SK-N-SH treated with all-trans-retinoic acid at 6 μM for 48 hours (cell line): ENCODE measurements around the gene SLC27A4.

Experiments
- ARNTL ChIP-seq: fragments of 450-650 bp; formaldehyde crosslinking; IDR thresholded peaks from 2 replicates; pipeline ENCODE4 v1.5.0; 2020; ENCODE audit warnings: low read depth, mild to moderate bottlenecking, moderate library complexity, borderline replicate concordance
- GLIS3 ChIP-seq: fragments of 250-450 bp; sonication (Bioruptor Pico); IDR thresholded peaks from 2 replicates; pipeline ENCODE4 v1.5.0; 2020; ENCODE audit warnings: mild to moderate bottlenecking, moderate library complexity
- OSR1 ChIP-seq: fragments of 250-450 bp; sonication (Bioruptor Pico); IDR thresholded peaks from 2 replicates; pipeline ENCODE4 v1.8.0; 2022; ENCODE audit warnings: moderate library complexity, mild to moderate bottlenecking, inconsistent platforms
- PPARA ChIP-seq: fragments of 250-450 bp; sonication (Bioruptor Pico); IDR thresholded peaks from 2 replicates; pipeline ENCODE4 v1.5.0; 2020; ENCODE audit warnings: mild to moderate bottlenecking, borderline replicate concordance
- RARB ChIP-seq: fragments of 250-450 bp; sonication (Bioruptor Pico); IDR thresholded peaks from 2 replicates; pipeline ENCODE4 v1.8.0; 2021; ENCODE audit warnings: mild to moderate bottlenecking, moderate library complexity
- TCF4 ChIP-seq: fragments of 250-450 bp; sonication (Bioruptor Pico); IDR thresholded peaks from 2 replicates; pipeline ENCODE4 v1.8.0; 2021; ENCODE audit warnings: mild to moderate bottlenecking, moderate library complexity, borderline replicate concordance
- ZFP30 ChIP-seq: fragments of 450-650 bp; formaldehyde crosslinking; IDR thresholded peaks from 2 replicates; pipeline ENCODE4 v1.5.0; 2022; ENCODE audit warnings: mild to moderate bottlenecking, moderate library complexity
- ZNF565 ChIP-seq: fragments of 450-650 bp; formaldehyde crosslinking; conservative IDR thresholded peaks from 2 replicates; pipeline ENCODE4 v1.5.0; 2020; ENCODE audit warnings: low read depth, mild to moderate bottlenecking, moderate library complexity
- TF ChIP-seq, protein P1 (sequence below): fragments of 250-450 bp; sonication (Bioruptor Pico); IDR thresholded peaks from 2 replicates; pipeline ENCODE4 v1.8.0; 2021; ENCODE audit warnings: low read depth, mild to moderate bottlenecking, moderate library complexity, borderline replicate concordance
- TF ChIP-seq, protein P2 (sequence below): fragments of 250-450 bp; sonication (Bioruptor Pico); IDR thresholded peaks from 2 replicates; pipeline ENCODE4 v1.8.0; 2020; ENCODE audit warnings: mild to moderate bottlenecking, moderate library complexity, borderline replicate concordance
- TF ChIP-seq, protein P3 (sequence below): fragments of 250-450 bp; sonication (Bioruptor Pico); IDR thresholded peaks from 2 replicates; pipeline ENCODE4 v1.5.1; 2021; ENCODE audit warnings: mild to moderate bottlenecking, moderate library complexity
- TF ChIP-seq, protein P4 (sequence below): fragments of 250-450 bp; sonication (Bioruptor Pico); IDR thresholded peaks from 2 replicates; pipeline ENCODE4 v1.5.1; 2020; ENCODE audit warnings: low read depth, mild to moderate bottlenecking, moderate library complexity

DNA sequence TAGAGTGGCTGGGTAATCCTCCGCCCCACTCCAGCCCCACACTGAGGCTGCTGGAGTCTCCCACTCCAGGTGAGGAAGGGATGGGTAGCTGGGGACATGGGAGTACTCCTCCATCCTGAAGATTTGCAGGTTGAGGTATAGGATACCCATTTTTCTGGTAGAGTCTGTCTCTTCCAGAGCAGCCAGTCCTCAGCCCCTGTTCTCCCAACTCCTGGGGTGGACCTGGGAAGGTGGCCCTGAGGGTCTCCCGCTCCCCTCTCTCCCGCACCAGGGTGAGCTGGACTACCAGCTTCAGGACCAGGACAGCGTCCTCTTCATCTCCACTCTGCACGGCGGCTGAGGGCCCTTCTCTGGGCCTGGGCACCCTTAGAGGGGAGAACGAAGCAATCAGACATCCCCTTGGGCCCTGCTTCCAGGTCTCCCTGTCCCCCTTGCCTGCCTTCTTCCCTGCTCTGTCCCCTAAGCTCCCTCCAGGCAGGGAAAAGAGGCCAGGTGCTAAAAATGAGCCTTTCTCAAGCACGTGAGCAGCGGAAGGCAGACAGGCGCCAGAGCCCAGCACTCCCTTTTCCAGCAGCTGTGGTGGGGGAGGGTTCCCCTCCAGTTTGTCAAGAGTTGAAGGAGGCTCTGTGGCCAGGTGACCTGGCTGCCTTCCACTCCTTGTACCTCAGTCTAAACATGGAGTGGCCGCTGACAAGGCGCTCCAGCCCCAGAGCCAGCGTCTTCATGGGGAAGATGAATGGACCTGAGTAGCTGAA lies 49.2 kb downstream of the SLC27A4 start:
- TF ChIP-seq RARB (CRISPR knock-in tag) = no peak
- TF ChIP-seq, protein P1, sequence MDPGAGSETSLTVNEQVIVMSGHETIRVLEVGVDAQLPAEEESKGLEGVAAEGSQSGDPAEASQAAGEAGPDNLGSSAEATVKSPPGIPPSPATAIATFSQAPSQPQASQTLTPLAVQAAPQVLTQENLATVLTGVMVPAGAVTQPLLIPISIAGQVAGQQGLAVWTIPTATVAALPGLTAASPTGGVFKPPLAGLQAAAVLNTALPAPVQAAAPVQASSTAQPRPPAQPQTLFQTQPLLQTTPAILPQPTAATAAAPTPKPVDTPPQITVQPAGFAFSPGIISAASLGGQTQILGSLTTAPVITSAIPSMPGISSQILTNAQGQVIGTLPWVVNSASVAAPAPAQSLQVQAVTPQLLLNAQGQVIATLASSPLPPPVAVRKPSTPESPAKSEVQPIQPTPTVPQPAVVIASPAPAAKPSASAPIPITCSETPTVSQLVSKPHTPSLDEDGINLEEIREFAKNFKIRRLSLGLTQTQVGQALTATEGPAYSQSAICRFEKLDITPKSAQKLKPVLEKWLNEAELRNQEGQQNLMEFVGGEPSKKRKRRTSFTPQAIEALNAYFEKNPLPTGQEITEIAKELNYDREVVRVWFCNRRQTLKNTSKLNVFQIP (CRISPR knock-in tag) = no peak
- TF ChIP-seq ZFP30 = no peak
- TF ChIP-seq ZNF565 (CRISPR knock-in tag) = no peak
- TF ChIP-seq, protein P2, sequence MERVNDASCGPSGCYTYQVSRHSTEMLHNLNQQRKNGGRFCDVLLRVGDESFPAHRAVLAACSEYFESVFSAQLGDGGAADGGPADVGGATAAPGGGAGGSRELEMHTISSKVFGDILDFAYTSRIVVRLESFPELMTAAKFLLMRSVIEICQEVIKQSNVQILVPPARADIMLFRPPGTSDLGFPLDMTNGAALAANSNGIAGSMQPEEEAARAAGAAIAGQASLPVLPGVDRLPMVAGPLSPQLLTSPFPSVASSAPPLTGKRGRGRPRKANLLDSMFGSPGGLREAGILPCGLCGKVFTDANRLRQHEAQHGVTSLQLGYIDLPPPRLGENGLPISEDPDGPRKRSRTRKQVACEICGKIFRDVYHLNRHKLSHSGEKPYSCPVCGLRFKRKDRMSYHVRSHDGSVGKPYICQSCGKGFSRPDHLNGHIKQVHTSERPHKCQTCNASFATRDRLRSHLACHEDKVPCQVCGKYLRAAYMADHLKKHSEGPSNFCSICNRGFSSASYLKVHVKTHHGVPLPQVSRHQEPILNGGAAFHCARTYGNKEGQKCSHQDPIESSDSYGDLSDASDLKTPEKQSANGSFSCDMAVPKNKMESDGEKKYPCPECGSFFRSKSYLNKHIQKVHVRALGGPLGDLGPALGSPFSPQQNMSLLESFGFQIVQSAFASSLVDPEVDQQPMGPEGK = no peak
- no peak for TF ChIP-seq ARNTL (CRISPR knock-in tag)
- no peak for TF ChIP-seq PPARA (CRISPR knock-in tag)
- TF ChIP-seq, protein P3, sequence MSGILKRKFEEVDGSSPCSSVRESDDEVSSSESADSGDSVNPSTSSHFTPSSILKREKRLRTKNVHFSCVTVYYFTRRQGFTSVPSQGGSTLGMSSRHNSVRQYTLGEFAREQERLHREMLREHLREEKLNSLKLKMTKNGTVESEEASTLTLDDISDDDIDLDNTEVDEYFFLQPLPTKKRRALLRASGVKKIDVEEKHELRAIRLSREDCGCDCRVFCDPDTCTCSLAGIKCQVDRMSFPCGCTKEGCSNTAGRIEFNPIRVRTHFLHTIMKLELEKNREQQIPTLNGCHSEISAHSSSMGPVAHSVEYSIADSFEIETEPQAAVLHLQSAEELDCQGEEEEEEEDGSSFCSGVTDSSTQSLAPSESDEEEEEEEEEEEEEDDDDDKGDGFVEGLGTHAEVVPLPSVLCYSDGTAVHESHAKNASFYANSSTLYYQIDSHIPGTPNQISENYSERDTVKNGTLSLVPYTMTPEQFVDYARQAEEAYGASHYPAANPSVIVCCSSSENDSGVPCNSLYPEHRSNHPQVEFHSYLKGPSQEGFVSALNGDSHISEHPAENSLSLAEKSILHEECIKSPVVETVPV (CRISPR knock-in tag) = no peak
- TF ChIP-seq TCF4 (CRISPR knock-in tag) = no peak
- no peak for TF ChIP-seq OSR1 (CRISPR knock-in tag)
- TF ChIP-seq, protein P4, sequence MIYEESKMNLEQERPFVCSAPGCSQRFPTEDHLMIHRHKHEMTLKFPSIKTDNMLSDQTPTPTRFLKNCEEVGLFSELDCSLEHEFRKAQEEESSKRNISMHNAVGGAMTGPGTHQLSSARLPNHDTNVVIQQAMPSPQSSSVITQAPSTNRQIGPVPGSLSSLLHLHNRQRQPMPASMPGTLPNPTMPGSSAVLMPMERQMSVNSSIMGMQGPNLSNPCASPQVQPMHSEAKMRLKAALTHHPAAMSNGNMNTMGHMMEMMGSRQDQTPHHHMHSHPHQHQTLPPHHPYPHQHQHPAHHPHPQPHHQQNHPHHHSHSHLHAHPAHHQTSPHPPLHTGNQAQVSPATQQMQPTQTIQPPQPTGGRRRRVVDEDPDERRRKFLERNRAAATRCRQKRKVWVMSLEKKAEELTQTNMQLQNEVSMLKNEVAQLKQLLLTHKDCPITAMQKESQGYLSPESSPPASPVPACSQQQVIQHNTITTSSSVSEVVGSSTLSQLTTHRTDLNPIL (CRISPR knock-in tag) = no peak
- no peak for TF ChIP-seq GLIS3
